ENCODE data around the gene ZNF593OS.

The ZNF593OS gene

DNA sequence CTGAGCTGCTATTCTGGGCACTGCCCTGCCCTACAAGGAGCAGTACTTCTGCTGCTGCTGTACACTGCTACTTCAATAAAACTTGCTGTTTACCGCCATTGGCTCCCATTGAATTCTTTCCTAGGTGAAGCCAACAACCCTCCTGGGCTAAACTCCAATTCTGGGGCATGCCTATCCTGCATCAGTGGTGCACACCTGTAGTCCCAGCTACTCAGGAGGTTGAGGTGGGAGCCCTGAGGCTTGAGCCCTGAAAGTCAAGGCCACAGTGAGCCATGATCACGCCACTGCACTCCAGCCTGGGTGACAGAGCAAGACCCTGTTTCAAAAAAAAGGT, 38.8 kb downstream of the ZNF593OS start:
- no peak overlapping the region for H3K4ac ChIP-seq (ENCODE audit: low read length)
- H2AK5ac ChIP-seq (ENCODE audit: low read depth, low read length), result no peak overlapping the region
- H2BK12ac ChIP-seq (ENCODE audit: low read length), result no peak overlapping the region
- H2BK5ac ChIP-seq (ENCODE audit: low read length), result no peak overlapping the region
- no peaks in the 10 kb centered on the region for H3K27me3 ChIP-seq (ENCODE audit: control insufficient read depth in 3 of 3, insufficient read depth in 3 of 3, low read depth in 1 of 3, low read length in 3 of 3)
- H3K23ac ChIP-seq (ENCODE audit: low read depth, low read length, poor library complexity), result no peak overlapping the region
- no peak overlapping the region for H3K14ac ChIP-seq (ENCODE audit: low read length)
- no peak overlapping the region for H3K9ac ChIP-seq (ENCODE audit: low read depth, low read length, poor library complexity)
- H3K36me3 ChIP-seq (replicated peaks in 1 of 2; ENCODE audit: control insufficient read depth in 2 of 2, insufficient read depth in 2 of 2, low read length in 2 of 2), result no peaks in the 10 kb centered on the region
- H2BK120ac ChIP-seq (ENCODE audit: low read depth, low read length), result no peak overlapping the region
- H2AFZ ChIP-seq (ENCODE audit: low read length), result no peak overlapping the region
- H3K4me1 ChIP-seq (ENCODE audit: control insufficient read depth in 2 of 2, insufficient read depth in 1 of 2, low read depth in 1 of 2, low read length in 2 of 2), result no peaks in the 10 kb centered on the region
- no peak overlapping the region for H3K18ac ChIP-seq (ENCODE audit: low read length)
- H4K91ac ChIP-seq (ENCODE audit: low read depth, low read length, poor library complexity), result no peak overlapping the region
- DNase-seq (ENCODE audit: low spot score), result no peak
- no peaks in the 10 kb centered on the region for H3K9me3 ChIP-seq (replicated peaks in 1 of 2; ENCODE audit: control insufficient read depth in 2 of 2, insufficient read depth in 1 of 2, low read depth in 1 of 2, low read length in 2 of 2)
- no peak overlapping the region for H2BK15ac ChIP-seq (ENCODE audit: low read length)
- H3K79me1 ChIP-seq (ENCODE audit: low read depth, low read length), result no peaks in the 10 kb centered on the region
- WGBS, 2 donors (ENCODE audit: extremely low coverage in 2 of 2, insufficient read length in 2 of 2, insufficient replicate concordance in 1 of 2), result no CpG with 5 or more reads among the region's 2 CpGs
- H3K4me3 ChIP-seq (ENCODE audit: low read length in 2 of 2), result no peak overlapping the region
- no peak overlapping the region for H3K4me2 ChIP-seq (ENCODE audit: insufficient read depth, low read length, poor library complexity, severe bottlenecking)
- H4K8ac ChIP-seq (ENCODE audit: low read depth, low read length), result no peak overlapping the region
- no peak overlapping the region for H3K27ac ChIP-seq (replicated peaks; ENCODE audit: low read length)

- H3K9ac ChIP-seq (ENCODE audit: low read depth, low read length, poor library complexity), result no peak overlapping the region
These were observed 39.4 kb downstream of the ZNF593OS start for GRCh38 chr1:26132128-26132833.

GRCh38 chr1:26130695-26131094, 40.9 kb downstream of the ZNF593OS start:
- H3K27ac ChIP-seq (replicated peaks; ENCODE audit: low read length), result no peak overlapping the region
- no peak overlapping the region for H2BK15ac ChIP-seq (ENCODE audit: low read length)
- no peak overlapping the region for H3K4ac ChIP-seq (ENCODE audit: low read length)
- WGBS, 2 donors (ENCODE audit: extremely low coverage in 2 of 2, insufficient read length in 2 of 2, insufficient replicate concordance in 1 of 2), result no CpG with 5 or more reads among the region's 1 CpG
- no peak overlapping the region for H4K8ac ChIP-seq (ENCODE audit: low read depth, low read length)
- H2AFZ ChIP-seq (ENCODE audit: low read length), result no peak overlapping the region
- H3K9me3 ChIP-seq (replicated peaks in 1 of 2; ENCODE audit: control insufficient read depth in 2 of 2, insufficient read depth in 1 of 2, low read depth in 1 of 2, low read length in 2 of 2), result no peaks in the 10 kb centered on the region
- H3K14ac ChIP-seq (ENCODE audit: low read length), result no peak overlapping the region
- H3K4me3 ChIP-seq (ENCODE audit: low read length in 2 of 2), result no peak overlapping the region
- no peak overlapping the region for H2BK12ac ChIP-seq (ENCODE audit: low read length)
- no peak overlapping the region for H3K9ac ChIP-seq (ENCODE audit: low read depth, low read length, poor library complexity)
- no peaks in the 10 kb centered on the region for H3K36me3 ChIP-seq (replicated peaks in 1 of 2; ENCODE audit: control insufficient read depth in 2 of 2, insufficient read depth in 2 of 2, low read length in 2 of 2)
- no peak overlapping the region for H4K91ac ChIP-seq (ENCODE audit: low read depth, low read length, poor library complexity)
- H3K4me2 ChIP-seq (ENCODE audit: insufficient read depth, low read length, poor library complexity, severe bottlenecking), result no peak overlapping the region
- no peak overlapping the region for H2BK120ac ChIP-seq (ENCODE audit: low read depth, low read length)
- H3K18ac ChIP-seq (ENCODE audit: low read length), result no peak overlapping the region
- H3K27me3 ChIP-seq (ENCODE audit: control insufficient read depth in 3 of 3, insufficient read depth in 3 of 3, low read depth in 1 of 3, low read length in 3 of 3), result no peaks in the 10 kb centered on the region
- DNase-seq (ENCODE audit: low spot score), result no peak
- H3K23ac ChIP-seq (ENCODE audit: low read depth, low read length, poor library complexity), result no peak overlapping the region
- no peak overlapping the region for H2BK5ac ChIP-seq (ENCODE audit: low read length)
- H2AK5ac ChIP-seq (ENCODE audit: low read depth, low read length), result no peak overlapping the region
- no peaks in the 10 kb centered on the region for H3K4me1 ChIP-seq (ENCODE audit: control insufficient read depth in 2 of 2, insufficient read depth in 1 of 2, low read depth in 1 of 2, low read length in 2 of 2)
- H3K79me1 ChIP-seq (ENCODE audit: low read depth, low read length), result no peaks in the 10 kb centered on the region

More at GRCh38 chr1:26132128-26132833, 39.4 kb downstream of the ZNF593OS start:
- no peak overlapping the region for H3K18ac ChIP-seq (ENCODE audit: low read length)
- H4K8ac ChIP-seq (ENCODE audit: low read depth, low read length), result no peak overlapping the region
- no CpG with 5 or more reads among the region's 5 CpGs for WGBS, 2 donors (ENCODE audit: extremely low coverage in 2 of 2, insufficient read length in 2 of 2, insufficient replicate concordance in 1 of 2)
- H3K27me3 ChIP-seq (ENCODE audit: control insufficient read depth in 3 of 3, insufficient read depth in 3 of 3, low read depth in 1 of 3, low read length in 3 of 3), result no peaks in the 10 kb centered on the region
- H2BK12ac ChIP-seq (ENCODE audit: low read length), result no peak overlapping the region
- no peaks in the 10 kb centered on the region for H3K9me3 ChIP-seq (replicated peaks in 1 of 2; ENCODE audit: control insufficient read depth in 2 of 2, insufficient read depth in 1 of 2, low read depth in 1 of 2, low read length in 2 of 2)
- H3K36me3 ChIP-seq (replicated peaks in 1 of 2; ENCODE audit: control insufficient read depth in 2 of 2, insufficient read depth in 2 of 2, low read length in 2 of 2), result no peaks in the 10 kb centered on the region
- no peak overlapping the region for H2AK5ac ChIP-seq (ENCODE audit: low read depth, low read length)
- DNase-seq (ENCODE audit: low spot score), result no peak
- no peak overlapping the region for H2BK120ac ChIP-seq (ENCODE audit: low read depth, low read length)
- H3K14ac ChIP-seq (ENCODE audit: low read length), result no peak overlapping the region
- no peak overlapping the region for H2BK15ac ChIP-seq (ENCODE audit: low read length)
- H3K27ac ChIP-seq (replicated peaks; ENCODE audit: low read length), result no peak overlapping the region
- H3K4me3 ChIP-seq (ENCODE audit: low read length in 2 of 2), result no peak overlapping the region
- no peaks in the 10 kb centered on the region for H3K79me1 ChIP-seq (ENCODE audit: low read depth, low read length)
- H2BK5ac ChIP-seq (ENCODE audit: low read length), result no peak overlapping the region
- no peak overlapping the region for H4K91ac ChIP-seq (ENCODE audit: low read depth, low read length, poor library complexity)
- no peak overlapping the region for H3K23ac ChIP-seq (ENCODE audit: low read depth, low read length, poor library complexity)
- no peak overlapping the region for H3K4me2 ChIP-seq (ENCODE audit: insufficient read depth, low read length, poor library complexity, severe bottlenecking)
- H2AFZ ChIP-seq (ENCODE audit: low read length), result no peak overlapping the region
- no peak overlapping the region for H3K4ac ChIP-seq (ENCODE audit: low read length)
- no peaks in the 10 kb centered on the region for H3K4me1 ChIP-seq (ENCODE audit: control insufficient read depth in 2 of 2, insufficient read depth in 1 of 2, low read depth in 1 of 2, low read length in 2 of 2)

- no peak overlapping the region for H3K18ac ChIP-seq (ENCODE audit: low read length)
- no peaks in the 10 kb centered on the region for H3K9me3 ChIP-seq (replicated peaks in 1 of 2; ENCODE audit: control insufficient read depth in 2 of 2, insufficient read depth in 1 of 2, low read depth in 1 of 2, low read length in 2 of 2)
- DNase-seq (ENCODE audit: low spot score), result no peak
- no CpG with 5 or more reads among the region's 4 CpGs for WGBS, 2 donors (ENCODE audit: extremely low coverage in 2 of 2, insufficient read length in 2 of 2, insufficient replicate concordance in 1 of 2)
- H3K79me1 ChIP-seq (ENCODE audit: low read depth, low read length), result no peaks in the 10 kb centered on the region
- H4K91ac ChIP-seq (ENCODE audit: low read depth, low read length, poor library complexity), result no peak overlapping the region
- no peak overlapping the region for H2AK5ac ChIP-seq (ENCODE audit: low read depth, low read length)
- no peak overlapping the region for H3K9ac ChIP-seq (ENCODE audit: low read depth, low read length, poor library complexity)
- H3K36me3 ChIP-seq (replicated peaks in 1 of 2; ENCODE audit: control insufficient read depth in 2 of 2, insufficient read depth in 2 of 2, low read length in 2 of 2), result no peaks in the 10 kb centered on the region
- H3K4ac ChIP-seq (ENCODE audit: low read length), result no peak overlapping the region
- no peaks in the 10 kb centered on the region for H3K27me3 ChIP-seq (ENCODE audit: control insufficient read depth in 3 of 3, insufficient read depth in 3 of 3, low read depth in 1 of 3, low read length in 3 of 3)
- H2BK12ac ChIP-seq (ENCODE audit: low read length), result no peak overlapping the region
- H3K27ac ChIP-seq (replicated peaks; ENCODE audit: low read length), result no peak overlapping the region
- H3K23ac ChIP-seq (ENCODE audit: low read depth, low read length, poor library complexity), result no peak overlapping the region
- no peak overlapping the region for H2BK15ac ChIP-seq (ENCODE audit: low read length)
- H3K4me1 ChIP-seq (ENCODE audit: control insufficient read depth in 2 of 2, insufficient read depth in 1 of 2, low read depth in 1 of 2, low read length in 2 of 2), result no peaks in the 10 kb centered on the region
- H3K14ac ChIP-seq (ENCODE audit: low read length), result no peak overlapping the region
- H4K8ac ChIP-seq (ENCODE audit: low read depth, low read length), result no peak overlapping the region
- H2AFZ ChIP-seq (ENCODE audit: low read length), result no peak overlapping the region
- H3K4me2 ChIP-seq (ENCODE audit: insufficient read depth, low read length, poor library complexity, severe bottlenecking), result no peak overlapping the region
- H3K4me3 ChIP-seq (ENCODE audit: low read length in 2 of 2), result no peak overlapping the region
- no peak overlapping the region for H2BK120ac ChIP-seq (ENCODE audit: low read depth, low read length)
- no peak overlapping the region for H2BK5ac ChIP-seq (ENCODE audit: low read length)
These were observed 41.9 kb downstream of the ZNF593OS start for GRCh38 chr1:26129778-26130177.
